ENCODE measurements around the gene FAM241B. TPM values are rescaled to one million over a fixed set of nuclear protein-coding genes. Genes with fewer than 3 reads are reported as not detected.

Gene FAM241B
- total and polyA plus RNA-seq, 9 donors: 0.13 to 0.66 (median 0.34) TPM

GRCh38 chr10:69633673-69634635 is 3.9 kb downstream of the FAM241B start:
- Histone ChIP-seq H3K27me3 (ENCODE audit: control insufficient read depth, insufficient read depth, low read length) (peaks cover 38% of the 10 kb centered on the region), H3K27ac (ENCODE audit: low read length) (no peak overlapping the region)
- WGBS (ENCODE audit: insufficient coverage): 82% methylated on average over 8 of the region's 14 CpGs

GRCh38 chr10:69634759-69635425 is 4.8 kb downstream of the FAM241B start:
- H3K9me3 ChIP-seq (replicated peaks; ENCODE audit: control insufficient read depth, low read depth, low read length): no peaks in the 10 kb centered on the region
- no peak overlapping the region for H3K4me3 ChIP-seq (ENCODE audit: low read length)
- H3K27me3 ChIP-seq (ENCODE audit: control insufficient read depth, insufficient read depth, low read length): peaks cover 29% of the 10 kb centered on the region
- H3K36me3 ChIP-seq (ENCODE audit: control insufficient read depth, insufficient read depth, low read length): no peaks in the 10 kb centered on the region
- no peaks in the 10 kb centered on the region for H3K4me1 ChIP-seq (ENCODE audit: control insufficient read depth, insufficient read depth, low read length)
- WGBS (ENCODE audit: insufficient coverage): 85% methylated on average over 8 of the region's 9 CpGs
- no peak for DNase-seq
- H3K27ac ChIP-seq (ENCODE audit: low read length): no peak overlapping the region

More at GRCh38 chr10:69633673-69634635, 3.9 kb downstream of the FAM241B start:
- H3K36me3 ChIP-seq (ENCODE audit: control insufficient read depth, insufficient read depth, low read length): no peaks in the 10 kb centered on the region
- H3K4me1 ChIP-seq (ENCODE audit: control insufficient read depth, insufficient read depth, low read length): peaks cover 2% of the 10 kb centered on the region
- DNase-seq: no peak
- H3K4me3 ChIP-seq (ENCODE audit: low read length): no peak overlapping the region
- no peaks in the 10 kb centered on the region for H3K9me3 ChIP-seq (replicated peaks; ENCODE audit: control insufficient read depth, low read depth, low read length)

GRCh38 chr10:69635428-69636272 is 5.6 kb downstream of the FAM241B start:
- H3K9me3 ChIP-seq (replicated peaks; ENCODE audit: control insufficient read depth, low read depth, low read length): no peaks in the 10 kb centered on the region
- no peaks in the 10 kb centered on the region for H3K36me3 ChIP-seq (ENCODE audit: control insufficient read depth, insufficient read depth, low read length)
- peaks cover 23% of the 10 kb centered on the region for H3K27me3 ChIP-seq (ENCODE audit: control insufficient read depth, insufficient read depth, low read length)
- no peaks in the 10 kb centered on the region for H3K4me1 ChIP-seq (ENCODE audit: control insufficient read depth, insufficient read depth, low read length)
- WGBS (ENCODE audit: insufficient coverage): 67% methylated on average over 11 of the region's 13 CpGs
- no peak overlapping the region for H3K27ac ChIP-seq (ENCODE audit: low read length)
- no peak for DNase-seq
- no peak overlapping the region for H3K4me3 ChIP-seq (ENCODE audit: low read length)

- no peaks in the 10 kb centered on the region for H3K4me1 ChIP-seq (ENCODE audit: control insufficient read depth, insufficient read depth, low read length)
- 72% methylated on average over 4 of the region's 5 CpGs for WGBS (ENCODE audit: insufficient coverage)
- no peak overlapping the region for H3K4me3 ChIP-seq (ENCODE audit: low read length)
- no peaks in the 10 kb centered on the region for H3K9me3 ChIP-seq (replicated peaks; ENCODE audit: control insufficient read depth, low read depth, low read length)
- peaks cover 20% of the 10 kb centered on the region for H3K27me3 ChIP-seq (ENCODE audit: control insufficient read depth, insufficient read depth, low read length)
- H3K27ac ChIP-seq (ENCODE audit: low read length): no peak overlapping the region
- no peaks in the 10 kb centered on the region for H3K36me3 ChIP-seq (ENCODE audit: control insufficient read depth, insufficient read depth, low read length)
- no peak for DNase-seq
Measured at GRCh38 chr10:69636273-69636575, 6.2 kb downstream of the FAM241B start.

GRCh38 chr10:69636626-69637605 is 6.9 kb downstream of the FAM241B start:
- Histone ChIP-seq H3K4me1 (ENCODE audit: control insufficient read depth, insufficient read depth, low read length) (no peaks in the 10 kb centered on the region), H3K9me3 (replicated peaks; ENCODE audit: control insufficient read depth, low read depth, low read length) (no peaks in the 10 kb centered on the region), H3K27me3 (ENCODE audit: control insufficient read depth, insufficient read depth, low read length) (peaks cover 18% of the 10 kb centered on the region), H3K36me3 (ENCODE audit: control insufficient read depth, insufficient read depth, low read length) (no peaks in the 10 kb centered on the region), H3K27ac (ENCODE audit: low read length) (no peak overlapping the region), H3K4me3 (ENCODE audit: low read length) (no peak overlapping the region)
- 43% methylated on average over 4 of the region's 10 CpGs for WGBS (ENCODE audit: insufficient coverage)
- DNase-seq: no peak

GRCh38 chr10:69638642-69639041 is 8.6 kb downstream of the FAM241B start:
- no peak overlapping the region for H3K4me3 ChIP-seq (ENCODE audit: low read length)
- H3K4me1 ChIP-seq (ENCODE audit: control insufficient read depth, insufficient read depth, low read length): no peaks in the 10 kb centered on the region
- 67% methylated on average over 6 of the region's 8 CpGs for WGBS (ENCODE audit: insufficient coverage)
- H3K27ac ChIP-seq (ENCODE audit: low read length): no peak overlapping the region
- DNase-seq: no peak
- H3K9me3 ChIP-seq (replicated peaks; ENCODE audit: control insufficient read depth, low read depth, low read length): no peaks in the 10 kb centered on the region
- H3K27me3 ChIP-seq (ENCODE audit: control insufficient read depth, insufficient read depth, low read length): peaks cover 15% of the 10 kb centered on the region
- no peaks in the 10 kb centered on the region for H3K36me3 ChIP-seq (ENCODE audit: control insufficient read depth, insufficient read depth, low read length)

GRCh38 chr10:69639291-69640195 is 9.5 kb downstream of the FAM241B start:
- Histone ChIP-seq H3K4me3 (ENCODE audit: low read length) (no peak overlapping the region), H3K27ac (ENCODE audit: low read length) (no peak overlapping the region), H3K4me1 (ENCODE audit: control insufficient read depth, insufficient read depth, low read length) (no peaks in the 10 kb centered on the region), H3K9me3 (replicated peaks; ENCODE audit: control insufficient read depth, low read depth, low read length) (no peaks in the 10 kb centered on the region), H3K27me3 (ENCODE audit: control insufficient read depth, insufficient read depth, low read length) (peaks cover 18% of the 10 kb centered on the region), H3K36me3 (ENCODE audit: control insufficient read depth, insufficient read depth, low read length) (no peaks in the 10 kb centered on the region)
- peak; percentile 70 for DNase-seq
- WGBS (ENCODE audit: insufficient coverage): 86% methylated on average over 6 of the region's 11 CpGs

- no peak for DNase-seq
- Histone ChIP-seq H3K27ac (ENCODE audit: low read length) (no peak overlapping the region), H3K27me3 (ENCODE audit: control insufficient read depth, insufficient read depth, low read length) (peaks cover 16% of the 10 kb centered on the region), H3K4me3 (ENCODE audit: low read length) (no peak overlapping the region), H3K9me3 (replicated peaks; ENCODE audit: control insufficient read depth, low read depth, low read length) (no peaks in the 10 kb centered on the region), H3K36me3 (ENCODE audit: control insufficient read depth, insufficient read depth, low read length) (no peaks in the 10 kb centered on the region), H3K4me1 (ENCODE audit: control insufficient read depth, insufficient read depth, low read length) (no peaks in the 10 kb centered on the region)
- 66% methylated on average over 6 of the region's 9 CpGs for WGBS (ENCODE audit: insufficient coverage)
Measured at GRCh38 chr10:69640196-69640980, 10.3 kb downstream of the FAM241B start.
